Kidney (tissue), 14 donors: Measurements from ENCODE around the gene ARSA. TPM values are rescaled to one million over a fixed set of nuclear protein-coding genes. Genes with fewer than 3 reads are reported as not detected.

Experiments
- DNase-seq, 5 donors: peaks; one replicate each; pipeline ENCODE4 v3.0.0-alpha.2; 2013 to 2020
- FAIRE-seq: peaks from 2 replicates; lab custom pipeline; 2012; peaks lifted over from hg19 to GRCh38; lab: Jason Lieb, UNC
- H3K27ac ChIP-seq, 2 donors: one replicate each; pipeline ENCODE4 v1.7.0; 2013; ENCODE audit warnings: low read depth in 2 of 2, low read length in 2 of 2, inconsistent platforms in 1 of 2
- H3K27me3 ChIP-seq: one replicate; pipeline ENCODE4 v1.7.1; 2013; ENCODE audit warnings: low read length, inconsistent platforms; ENCODE audit not compliant: control insufficient read depth, insufficient read depth
- H3K36me3 ChIP-seq, 3 donors: one replicate each; pipeline versions ENCODE4 v1.7.0 to v1.7.1; 2013; ENCODE audit warnings: low read length in 3 of 3, control low read depth in 1 of 3, inconsistent platforms in 1 of 3; ENCODE audit not compliant: insufficient read depth in 3 of 3, control insufficient read depth in 2 of 3
- H3K4me1 ChIP-seq, 3 donors: one replicate each; pipeline versions ENCODE4 v1.7.0 to v1.7.1; 2013; ENCODE audit warnings: low read length in 3 of 3, inconsistent platforms in 1 of 3, low read depth in 1 of 3; ENCODE audit not compliant: control insufficient read depth in 2 of 3, insufficient read depth in 2 of 3
- H3K4me3 ChIP-seq, 3 donors: one replicate each; pipeline versions ENCODE4 v1.7.0 to v1.8.1; 2013; ENCODE audit warnings: low read length in 3 of 3, control low read depth in 1 of 3, inconsistent platforms in 1 of 3
- H3K9ac ChIP-seq, 3 donors: one replicate each; pipeline versions ENCODE4 v1.7.0 to v1.7.1; 2013; ENCODE audit warnings: low read length in 3 of 3, control low read depth in 1 of 3, inconsistent platforms in 1 of 3
- H3K9me3 ChIP-seq, 3 donors: one replicate each; pipeline versions ENCODE4 v1.7.0 to v1.7.1; 2013; ENCODE audit warnings: low read length in 3 of 3, control low read depth in 1 of 3, inconsistent platforms in 1 of 3; ENCODE audit not compliant: control insufficient read depth in 2 of 3, insufficient read depth in 1 of 3
- intact Hi-C: fragments of 100-400 bp; cut with DNase I; formaldehyde crosslinking; loops from one replicate; pipeline ENCODE4 v1.11.1; 2022
- polyA plus RNA-seq: library from polyadenylated mRNA; stranded (reverse); fragments of 350-450 nt; fragmentation: Illumina TruSeq; extraction: RNeasy Lipid Tissue Mini Kit (QIAGEN cat#74804); gene quantifications from one replicate; pipeline ENCODE4 v1.2.3, GENCODE V29; 2014; ENCODE audit warnings: low read depth, low replicate concordance; ENCODE audit not compliant: insufficient read depth
- total RNA-seq: library from RNA; stranded (reverse); fragmentation: NEBNext Ultra II Directional; extraction: Animal tissue kit (Norgen Biotek cat#: 25700); gene quantifications from one replicate; pipeline ENCODE4 v1.2.1, GENCODE V29; 2021
- TF ChIP-seq, protein P1 (sequence below): IDR thresholded peaks from 3 replicates; pipeline ENCODE4 v1.5.1; 2012; ENCODE audit warnings: mild to moderate bottlenecking, moderate library complexity, borderline replicate concordance; ENCODE audit not compliant: insufficient read depth; ENCODE audit errors: extremely low read depth
- donor health status: control.
- donor health status: control.
- donor health status: control.
- donor health status: control.
- donor health status: control.
- donor health status: DM: yes; HTN: yes; CAD: no.
- donor health status: Normal renal cell carcinoma (clear cell type).

Gene ARSA
- total and polyA plus RNA-seq, 2 donors from 2014 or later, result 52.8 to 53.0 TPM

- TF ChIP-seq, protein P1, sequence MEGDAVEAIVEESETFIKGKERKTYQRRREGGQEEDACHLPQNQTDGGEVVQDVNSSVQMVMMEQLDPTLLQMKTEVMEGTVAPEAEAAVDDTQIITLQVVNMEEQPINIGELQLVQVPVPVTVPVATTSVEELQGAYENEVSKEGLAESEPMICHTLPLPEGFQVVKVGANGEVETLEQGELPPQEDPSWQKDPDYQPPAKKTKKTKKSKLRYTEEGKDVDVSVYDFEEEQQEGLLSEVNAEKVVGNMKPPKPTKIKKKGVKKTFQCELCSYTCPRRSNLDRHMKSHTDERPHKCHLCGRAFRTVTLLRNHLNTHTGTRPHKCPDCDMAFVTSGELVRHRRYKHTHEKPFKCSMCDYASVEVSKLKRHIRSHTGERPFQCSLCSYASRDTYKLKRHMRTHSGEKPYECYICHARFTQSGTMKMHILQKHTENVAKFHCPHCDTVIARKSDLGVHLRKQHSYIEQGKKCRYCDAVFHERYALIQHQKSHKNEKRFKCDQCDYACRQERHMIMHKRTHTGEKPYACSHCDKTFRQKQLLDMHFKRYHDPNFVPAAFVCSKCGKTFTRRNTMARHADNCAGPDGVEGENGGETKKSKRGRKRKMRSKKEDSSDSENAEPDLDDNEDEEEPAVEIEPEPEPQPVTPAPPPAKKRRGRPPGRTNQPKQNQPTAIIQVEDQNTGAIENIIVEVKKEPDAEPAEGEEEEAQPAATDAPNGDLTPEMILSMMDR, result no peak
- intact Hi-C loops, result no loop called here
- Histone ChIP-seq H3K4me1 (peaks cover 5 to 10% (median 6%) of the 10 kb centered on the region in 3 donors), H3K27me3 (no peaks in the 10 kb centered on the region), H3K9me3 (no peaks in the 10 kb centered on the region), H3K36me3 (no peaks in the 10 kb centered on the region), H3K9ac (peak overlapping the region; percentile 67 to 85 (median 81)), H3K27ac (peak overlapping the region; percentile 43 to 60), H3K4me3 (peak overlapping the region; percentile 91 to 94 (median 92))
- no peak for FAIRE-seq
- no peak for DNase-seq
Observed at GRCh38 chr22:50628543-50629134, 687 bp upstream of the ARSA start.

- H3K4me1 ChIP-seq, result peaks cover 5 to 18% (median 13%) of the 10 kb centered on the region in 3 donors
- TF ChIP-seq, protein P1, result no peak
- no peaks in the 10 kb centered on the region for H3K27me3 ChIP-seq
- DNase-seq, result peak in 3 of 5 donors; percentile 41 to 84 (median 74)
- FAIRE-seq, result no peak
- intact Hi-C loops, result no loop called here
- H3K36me3 ChIP-seq, result no peaks in the 10 kb centered on the region
- H3K9ac ChIP-seq, result peak overlapping the region in 1 of 3 donors; percentile 66
- peak overlapping the region; percentile 37 to 43 for H3K27ac ChIP-seq
- H3K9me3 ChIP-seq, result no peaks in the 10 kb centered on the region
- peak overlapping the region in 2 of 3 donors; percentile 70 to 92 for H3K4me3 ChIP-seq
Observed at GRCh38 chr22:50626850-50627641, 906 bp downstream of the ARSA start.

- Histone ChIP-seq H3K27me3 (no peaks in the 10 kb centered on the region), H3K4me3 (no peak overlapping the region)
- no peak for FAIRE-seq
Observed at GRCh38 chr22:50626314-50626849, 1.6 kb downstream of the ARSA start.

More at GRCh38 chr22:50626314-50626849, 1.6 kb downstream of the ARSA start:
- H3K9ac ChIP-seq, result no peak overlapping the region
- intact Hi-C loops, result no loop called here
- H3K4me1 ChIP-seq, result peaks cover 7 to 22% (median 18%) of the 10 kb centered on the region in 3 donors
- peak in 2 of 5 donors; percentile 70 to 73 for DNase-seq
- H3K9me3 ChIP-seq, result no peaks in the 10 kb centered on the region
- no peaks in the 10 kb centered on the region for H3K36me3 ChIP-seq
- no peak overlapping the region for H3K27ac ChIP-seq
- TF ChIP-seq, protein P1, result no peak
